Ovary (tissue), 3 donors: ENCODE measurements around the gene USP32.
"Not testable (repeated sequence)": the region's sequence is repeated elsewhere in the genome, so short reads cannot be mapped to it uniquely, and the experiment has no call there.

ENCODE experiments used
- CTCF ChIP-seq, 3 donors: fragments of 450-650 bp in 2 of 3; fragments of 200-600 bp in 1 of 3; IDR thresholded peaks; one replicate each; pipeline versions ENCODE4 v1.5.1 to v1.8.0; 2016 to 2022; ENCODE audit warnings: antibody characterized with exemption in 3 of 3, mild to moderate bottlenecking in 1 of 3
- EP300 ChIP-seq: sonication (generic); formaldehyde crosslinking; IDR thresholded peaks from one replicate; pipeline ENCODE4 v1.6.1; 2017; ENCODE audit warnings: antibody characterized with exemption
- donor health status: DM: no; HTN: no; CAD: no.

- not testable (repeated sequence) for TF ChIP-seq CTCF (IDR thresholded peaks at IDR 0.05); EP300
These were observed 211.6 kb downstream of the USP32 start for GRCh38 chr17:60180380-60180779.
